AG20443 (cell line): Measurements from ENCODE around the gene MOV10L1.

Experiments used
- DNase-seq: peaks from one replicate; pipeline ENCODE4 v3.0.0; 2012; ENCODE audit warnings: low spot score, mixed read lengths

The MOV10L1 gene

GRCh38 chr22:50058906-50059880 is 30.6 kb upstream of the MOV10L1 start:
- DNase-seq, result peak; percentile 62

DNA sequence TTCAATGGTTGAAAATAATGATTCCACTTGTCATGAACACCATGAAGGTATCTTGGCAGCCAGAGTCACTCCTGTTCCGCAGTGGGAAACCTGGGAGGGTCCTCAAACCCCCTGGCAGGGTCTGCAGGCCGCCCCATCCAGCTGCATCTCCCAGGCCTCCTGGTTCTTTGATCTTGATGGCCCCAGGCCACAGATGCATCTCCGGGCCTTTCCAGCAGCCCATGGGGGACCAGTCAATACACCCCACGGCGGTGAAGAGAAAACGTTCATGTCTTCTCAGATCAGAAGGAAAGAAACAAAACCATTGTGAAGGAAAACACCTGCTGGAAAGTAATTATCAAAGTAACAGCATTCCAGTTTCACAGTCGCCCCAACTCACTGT is 29.9 kb upstream of the MOV10L1 start:
- DNase-seq, result no peak

GRCh38 chr22:50060441-50061140 is 29.2 kb upstream of the MOV10L1 start:
- no peak for DNase-seq

DNA sequence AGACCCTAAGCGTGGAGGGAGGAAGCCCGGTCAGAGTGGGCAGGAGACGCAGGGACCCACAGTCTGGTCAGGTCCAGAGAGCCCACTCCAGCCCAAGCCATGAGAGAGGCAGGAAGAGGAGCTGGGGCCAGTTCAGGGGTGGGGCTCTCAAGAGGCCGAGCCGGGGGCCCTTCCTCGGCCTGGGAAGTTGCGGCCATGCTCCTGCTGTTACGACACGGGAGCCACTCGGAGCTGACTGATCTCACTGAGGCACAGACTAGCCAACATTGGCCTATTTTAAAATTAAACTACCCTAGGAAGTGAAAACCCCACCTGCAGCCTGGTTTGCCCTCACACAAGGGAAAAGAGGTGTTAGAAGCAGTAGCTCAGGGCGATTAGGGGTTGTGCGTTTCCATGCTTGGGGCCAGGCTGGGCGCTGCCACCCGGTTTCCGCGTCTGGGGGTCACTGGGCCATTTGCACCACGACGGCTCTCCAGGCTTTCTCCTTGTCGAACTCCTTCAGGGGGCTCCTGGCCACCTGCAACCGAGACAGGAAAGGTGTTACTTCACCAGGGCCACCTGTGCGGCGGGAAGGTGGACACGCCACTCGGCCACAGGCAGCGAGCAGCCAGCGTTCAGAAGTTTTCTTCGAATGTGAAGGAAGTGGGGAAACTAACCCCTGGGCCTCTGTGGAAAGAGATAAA is 28.5 kb upstream of the MOV10L1 start:
- DNase-seq, result no peak

DNA sequence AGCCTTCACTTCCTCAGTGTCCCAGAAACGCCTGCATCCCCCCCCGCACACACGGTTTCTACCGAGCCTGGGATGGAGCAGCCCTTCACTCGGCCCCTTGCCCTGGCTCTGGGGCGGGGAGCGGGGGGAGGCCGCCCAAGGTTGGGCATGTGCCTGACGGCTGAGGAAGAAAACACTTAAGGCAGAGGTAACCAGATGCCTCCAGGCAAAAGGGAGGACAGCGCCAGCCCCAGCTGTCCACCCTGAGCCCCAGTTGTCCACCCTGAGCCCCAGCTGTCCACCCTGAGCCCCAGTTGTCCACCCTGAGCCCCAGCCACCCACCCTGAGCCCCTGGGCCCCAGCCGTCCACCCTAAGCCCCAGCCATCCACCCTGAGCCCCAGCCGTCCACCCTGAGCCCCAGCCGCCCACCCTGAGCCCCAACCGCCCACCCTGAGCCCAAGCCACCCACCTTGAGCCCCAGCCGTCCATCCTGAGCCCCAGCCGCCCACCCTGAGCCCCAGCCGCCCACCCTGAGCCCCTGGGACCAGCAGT is 27.9 kb upstream of the MOV10L1 start:
- DNase-seq, result no peak

GRCh38 chr22:50062509-50063135 is 27.2 kb upstream of the MOV10L1 start:
- DNase-seq, result no peak

DNA sequence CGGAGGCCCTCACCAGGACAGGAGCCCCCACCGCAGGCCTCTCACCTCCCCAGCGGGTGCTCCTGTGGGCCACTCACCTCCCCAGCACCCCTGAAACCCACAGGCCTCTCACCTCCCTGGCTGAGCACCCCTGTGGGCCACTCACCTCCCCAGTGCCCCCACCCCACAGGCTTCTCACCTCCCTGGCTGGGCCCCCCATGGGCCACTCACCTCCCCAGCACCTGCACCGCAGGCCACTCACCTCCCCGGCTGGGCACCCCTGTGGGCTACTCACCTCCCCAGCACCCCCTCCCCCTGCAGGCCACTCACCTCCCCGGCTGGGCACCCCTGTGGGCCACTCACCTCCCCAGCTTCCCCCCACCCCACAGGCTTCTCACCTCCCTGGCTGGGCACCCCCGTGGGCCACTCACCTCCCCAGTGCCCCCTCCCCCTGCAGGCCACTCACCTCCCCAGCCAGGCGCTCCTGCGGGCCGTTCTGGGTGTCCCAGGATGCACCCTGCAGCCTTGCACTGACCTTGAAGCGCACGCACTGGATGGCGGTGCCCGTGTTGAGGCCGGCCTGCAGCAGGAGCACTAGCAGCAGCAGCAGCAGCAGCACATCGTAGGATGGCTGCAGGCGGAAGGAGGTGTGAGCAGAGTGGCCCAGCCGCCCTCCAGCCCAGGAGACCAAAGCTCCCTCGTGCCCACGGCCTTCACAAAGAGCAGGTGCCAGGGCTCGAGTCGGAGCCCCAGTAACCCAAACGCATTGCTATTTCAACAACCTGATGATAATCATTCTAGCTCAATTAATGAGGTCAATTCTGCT is 26.0 kb upstream of the MOV10L1 start:
- no peak for DNase-seq

DNA sequence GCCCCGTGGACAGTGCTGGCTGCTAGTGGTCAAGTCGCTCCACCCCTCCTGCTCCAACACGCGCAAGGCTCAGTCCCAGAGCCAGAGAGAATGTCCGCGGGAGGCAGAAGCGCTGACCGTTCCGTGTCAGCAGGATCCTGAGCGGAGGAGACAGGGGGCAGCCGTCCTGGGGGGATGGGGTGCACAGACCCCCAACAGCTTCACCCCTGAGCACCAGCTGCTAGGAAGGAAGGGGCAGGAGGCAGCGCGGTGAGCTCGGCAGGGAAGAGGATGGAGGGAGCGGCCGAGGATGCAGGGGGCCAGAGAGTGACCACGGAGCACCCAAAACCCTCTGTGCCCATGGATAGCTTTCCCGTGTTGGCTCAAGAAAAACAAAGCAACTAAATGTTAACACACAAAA is 25.4 kb upstream of the MOV10L1 start:
- DNase-seq, result no peak

- no peak for DNase-seq
Measured at GRCh38 chr22:50067244-50067643, 22.6 kb upstream of the MOV10L1 start.

- DNase-seq, result no peak
Measured at GRCh38 chr22:50068096-50068495, 21.7 kb upstream of the MOV10L1 start.

GRCh38 chr22:50070366-50070765 is 19.4 kb upstream of the MOV10L1 start:
- no peak for DNase-seq

- no peak for DNase-seq
Measured at GRCh38 chr22:50071432-50072166, 18.2 kb upstream of the MOV10L1 start.

- DNase-seq, result no peak
Measured at GRCh38 chr22:50072167-50072555, 17.6 kb upstream of the MOV10L1 start.

GRCh38 chr22:50072714-50073538 is 16.9 kb upstream of the MOV10L1 start:
- no peak for DNase-seq

GRCh38 chr22:50074056-50074455 is 15.8 kb upstream of the MOV10L1 start:
- DNase-seq, result no peak

- DNase-seq, result peak; percentile 32
Measured at GRCh38 chr22:50074551-50075530, 15.0 kb upstream of the MOV10L1 start.

DNA sequence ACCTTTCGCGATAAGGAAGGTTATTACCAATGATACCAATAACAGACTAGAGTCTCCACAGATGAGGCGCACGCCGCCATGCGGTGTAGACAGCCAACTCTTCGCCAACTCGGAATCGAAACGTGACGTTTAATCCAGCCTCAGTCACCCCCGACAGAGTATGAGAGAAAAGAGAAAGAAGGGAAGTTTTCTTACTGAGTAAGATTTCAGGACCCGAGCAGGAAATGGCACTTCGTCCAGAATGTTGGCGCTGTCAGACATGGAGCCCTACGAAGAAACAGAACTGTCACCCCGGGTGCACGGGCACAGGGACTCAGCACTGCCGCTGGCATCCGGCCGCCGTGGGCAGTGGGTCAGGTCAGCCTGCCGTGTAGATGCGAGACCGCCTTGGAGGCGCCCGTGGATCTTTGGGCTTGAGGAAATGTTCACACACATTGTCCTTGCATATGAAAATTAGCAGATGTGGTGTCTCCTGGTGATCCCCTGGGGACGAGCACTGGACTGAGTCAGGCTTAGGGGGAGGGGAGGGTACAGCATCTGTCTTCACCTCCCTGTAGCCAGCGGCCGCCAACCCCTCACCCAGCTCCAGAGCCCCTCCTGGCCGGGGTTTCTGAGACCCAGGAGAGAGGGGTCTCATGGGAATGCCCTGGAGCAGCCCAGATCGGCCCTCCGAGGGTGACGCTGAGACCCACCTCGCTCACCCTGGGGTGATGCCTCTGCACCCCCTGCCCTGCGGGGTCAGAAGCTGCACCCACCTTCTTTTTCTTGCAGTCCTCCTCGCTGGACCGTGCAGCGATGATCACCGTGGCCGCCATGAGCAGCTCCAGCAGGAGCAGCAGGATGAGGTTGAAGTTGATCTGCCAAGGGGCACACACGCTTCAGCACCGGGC is 12.9 kb upstream of the MOV10L1 start:
- peak; percentile 10 for DNase-seq
